ENCODE results near the gene STK38.

The STK38 gene

DNA sequence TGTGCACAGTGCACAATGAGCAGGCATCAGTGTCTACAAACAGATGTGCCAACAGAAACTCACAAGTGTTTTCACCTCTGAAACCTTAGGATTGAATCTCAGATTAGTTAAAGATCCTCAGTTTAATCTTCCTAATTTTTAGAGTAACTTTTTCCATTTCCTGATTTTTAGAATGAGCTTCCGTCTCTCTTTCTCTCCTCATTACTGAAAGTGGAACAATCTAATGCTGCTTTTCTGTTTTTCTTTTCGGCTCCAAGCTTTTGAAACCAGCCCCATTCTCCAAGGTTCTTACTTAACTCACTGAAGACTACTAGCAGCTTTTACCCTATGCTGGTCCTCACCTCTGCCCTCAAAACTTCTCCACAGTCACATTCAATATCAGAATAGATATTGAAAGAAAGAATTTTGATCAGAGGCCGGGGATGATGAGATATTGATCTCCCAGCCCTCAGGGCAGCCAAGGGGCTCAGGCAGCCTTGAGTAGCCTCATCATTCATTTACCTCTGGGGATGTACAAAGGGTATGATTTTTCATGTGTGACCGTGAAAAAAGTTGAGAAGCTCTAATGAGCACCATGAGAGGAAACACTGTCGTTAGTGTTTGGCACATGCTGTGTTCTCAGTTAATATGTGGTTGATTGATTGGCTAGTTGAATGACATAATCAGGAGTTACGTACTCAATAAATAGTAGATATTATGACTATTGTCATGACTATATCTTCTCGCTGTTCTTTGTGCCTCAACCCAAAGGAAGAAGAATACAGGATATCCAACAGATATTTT lies 11.9 kb upstream of the STK38 start:
- H3K9ac ChIP-seq (ENCODE audit: low read length) = no peak overlapping the region
- TF ChIP-seq EZH2 (optimal IDR thresholded peaks at IDR 0.05; ENCODE audit: low read depth, low read length) = no peak
- TF ChIP-seq EZH2phosphoT487 (IDR thresholded peaks at IDR 0.05; ENCODE audit: low read length) = no peak
- TF ChIP-seq, protein P1, sequence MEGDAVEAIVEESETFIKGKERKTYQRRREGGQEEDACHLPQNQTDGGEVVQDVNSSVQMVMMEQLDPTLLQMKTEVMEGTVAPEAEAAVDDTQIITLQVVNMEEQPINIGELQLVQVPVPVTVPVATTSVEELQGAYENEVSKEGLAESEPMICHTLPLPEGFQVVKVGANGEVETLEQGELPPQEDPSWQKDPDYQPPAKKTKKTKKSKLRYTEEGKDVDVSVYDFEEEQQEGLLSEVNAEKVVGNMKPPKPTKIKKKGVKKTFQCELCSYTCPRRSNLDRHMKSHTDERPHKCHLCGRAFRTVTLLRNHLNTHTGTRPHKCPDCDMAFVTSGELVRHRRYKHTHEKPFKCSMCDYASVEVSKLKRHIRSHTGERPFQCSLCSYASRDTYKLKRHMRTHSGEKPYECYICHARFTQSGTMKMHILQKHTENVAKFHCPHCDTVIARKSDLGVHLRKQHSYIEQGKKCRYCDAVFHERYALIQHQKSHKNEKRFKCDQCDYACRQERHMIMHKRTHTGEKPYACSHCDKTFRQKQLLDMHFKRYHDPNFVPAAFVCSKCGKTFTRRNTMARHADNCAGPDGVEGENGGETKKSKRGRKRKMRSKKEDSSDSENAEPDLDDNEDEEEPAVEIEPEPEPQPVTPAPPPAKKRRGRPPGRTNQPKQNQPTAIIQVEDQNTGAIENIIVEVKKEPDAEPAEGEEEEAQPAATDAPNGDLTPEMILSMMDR (IDR thresholded peaks at IDR 0.05; ENCODE audit: low read length) = no peak
- no peaks in the 10 kb centered on the region for H3F3A ChIP-seq (ENCODE audit: insufficient read depth, low read length)
- H3K9me2 ChIP-seq (replicated peaks; ENCODE audit: insufficient read depth, low read length) = no peaks in the 10 kb centered on the region
- H3K36me3 ChIP-seq (replicated peaks; ENCODE audit: insufficient read depth, low read length) = no peaks in the 10 kb centered on the region
- H3K9me3 ChIP-seq (replicated peaks; ENCODE audit: insufficient read depth, low read length) = no peaks in the 10 kb centered on the region
- H3K79me2 ChIP-seq (ENCODE audit: low read length) = no peaks in the 10 kb centered on the region
- H3K4me3 ChIP-seq (ENCODE audit: low read length) = no peak overlapping the region
- peaks cover 9% of the 10 kb centered on the region; the same call in 1 of the 2 replicates for H3K4me1 ChIP-seq (ENCODE audit: low read length)
- no peak overlapping the region for H3K27ac ChIP-seq (ENCODE audit: low read length)
- peak overlapping the region; percentile 15; the same call in 1 of the 2 replicates for H3K4me2 ChIP-seq (ENCODE audit: low read depth, low read length)
- no peak overlapping the region for H2AFZ ChIP-seq (ENCODE audit: low read length)
- DNase-seq = no peak
- no peaks in the 10 kb centered on the region for H3K27me3 ChIP-seq (replicated peaks; ENCODE audit: insufficient read depth, low read length)
- H4K20me1 ChIP-seq (ENCODE audit: insufficient read depth, low read length) = no peaks in the 10 kb centered on the region

DNA sequence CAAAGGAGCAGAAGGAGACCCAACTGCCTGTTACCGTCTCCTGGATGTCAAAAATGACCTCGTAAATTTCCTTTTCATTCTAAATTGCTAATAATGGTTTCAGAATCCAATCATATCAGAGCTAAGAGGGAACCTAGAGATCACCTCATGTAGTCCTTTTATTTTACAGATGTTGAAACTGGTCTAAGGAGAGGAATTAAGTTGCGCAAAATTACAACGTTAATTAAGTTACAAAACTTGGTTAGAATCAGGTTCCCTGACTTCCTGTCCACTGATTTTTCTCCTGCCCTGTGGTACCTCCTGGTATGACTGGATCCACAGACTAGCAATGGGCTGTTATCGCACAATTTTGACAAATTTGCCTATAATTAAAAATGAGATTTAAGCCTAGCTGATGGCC lies 9.0 kb upstream of the STK38 start:
- H3K4me2 ChIP-seq (ENCODE audit: low read depth, low read length) = no peak overlapping the region
- no peaks in the 10 kb centered on the region for H3K79me2 ChIP-seq (ENCODE audit: low read length)
- TF ChIP-seq, protein P1 (IDR thresholded peaks at IDR 0.05; ENCODE audit: low read length) = no peak
- TF ChIP-seq EZH2phosphoT487 (IDR thresholded peaks at IDR 0.05; ENCODE audit: low read length) (no peak), EZH2 (optimal IDR thresholded peaks at IDR 0.05; ENCODE audit: low read depth, low read length) (no peak)
- no peaks in the 10 kb centered on the region for H3K36me3 ChIP-seq (replicated peaks; ENCODE audit: insufficient read depth, low read length)
- H3K27me3 ChIP-seq (replicated peaks; ENCODE audit: insufficient read depth, low read length) = no peaks in the 10 kb centered on the region
- peaks cover 9% of the 10 kb centered on the region; the same call in 1 of the 2 replicates for H3F3A ChIP-seq (ENCODE audit: insufficient read depth, low read length)
- no peak overlapping the region for H3K4me3 ChIP-seq (ENCODE audit: low read length)
- no peak overlapping the region for H3K9ac ChIP-seq (ENCODE audit: low read length)
- DNase-seq = no peak
- H4K20me1 ChIP-seq (ENCODE audit: insufficient read depth, low read length) = no peaks in the 10 kb centered on the region
- H3K4me1 ChIP-seq (ENCODE audit: low read length) = peaks cover 23% of the 10 kb centered on the region
- H2AFZ ChIP-seq (ENCODE audit: low read length) = no peak overlapping the region
- H3K9me2 ChIP-seq (replicated peaks; ENCODE audit: insufficient read depth, low read length) = no peaks in the 10 kb centered on the region
- no peaks in the 10 kb centered on the region for H3K9me3 ChIP-seq (replicated peaks; ENCODE audit: insufficient read depth, low read length)
- H3K27ac ChIP-seq (ENCODE audit: low read length) = no peak overlapping the region

DNA sequence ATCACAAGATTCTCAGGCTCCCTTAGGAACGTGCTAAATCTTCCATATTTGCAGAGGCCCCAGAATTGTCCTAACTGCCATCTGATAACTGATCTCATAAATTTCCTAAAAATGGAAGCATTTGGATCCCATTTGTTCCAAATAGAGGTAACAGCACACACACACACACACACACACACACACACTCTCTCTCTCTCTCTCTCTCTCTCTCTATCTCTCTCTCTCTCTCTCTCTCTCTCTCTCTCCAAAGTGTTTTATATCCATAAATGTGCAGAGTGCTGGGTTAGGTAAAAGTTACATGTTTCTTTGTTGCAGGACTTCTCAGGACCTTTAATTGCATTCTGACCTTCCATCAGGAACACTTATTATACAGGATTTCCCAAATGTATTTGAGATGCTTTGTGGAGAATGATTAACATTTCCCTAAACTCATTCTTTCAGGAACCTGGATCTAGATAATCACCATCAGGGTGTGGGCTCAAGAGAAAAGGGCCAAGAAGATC lies 8.5 kb upstream of the STK38 start:
- DNase-seq = no peak
- Histone ChIP-seq H3K9ac (ENCODE audit: low read length) (no peak overlapping the region), H3K4me1 (ENCODE audit: low read length) (peaks cover 23% of the 10 kb centered on the region), H3K27ac (ENCODE audit: low read length) (no peak overlapping the region), H3K4me2 (ENCODE audit: low read depth, low read length) (no peak overlapping the region), H3K36me3 (replicated peaks; ENCODE audit: insufficient read depth, low read length) (no peaks in the 10 kb centered on the region), H3K79me2 (ENCODE audit: low read length) (no peaks in the 10 kb centered on the region), H3K9me2 (replicated peaks; ENCODE audit: insufficient read depth, low read length) (no peaks in the 10 kb centered on the region), H3K4me3 (ENCODE audit: low read length) (no peak overlapping the region), H3F3A (ENCODE audit: insufficient read depth, low read length) (peaks cover 9% of the 10 kb centered on the region; the same call in 1 of the 2 replicates), H4K20me1 (ENCODE audit: insufficient read depth, low read length) (no peaks in the 10 kb centered on the region), H3K9me3 (replicated peaks; ENCODE audit: insufficient read depth, low read length) (no peaks in the 10 kb centered on the region), H2AFZ (ENCODE audit: low read length) (no peak overlapping the region), H3K27me3 (replicated peaks; ENCODE audit: insufficient read depth, low read length) (no peaks in the 10 kb centered on the region)
- TF ChIP-seq EZH2phosphoT487 (IDR thresholded peaks at IDR 0.05; ENCODE audit: low read length) (no peak), EZH2 (optimal IDR thresholded peaks at IDR 0.05; ENCODE audit: low read depth, low read length) (no peak)
- TF ChIP-seq, protein P1 (IDR thresholded peaks at IDR 0.05; ENCODE audit: low read length) = no peak
